ENCODE data around the gene TEX9.

Gene TEX9

GRCh38 chr15:56464893-56465520 is 99.8 kb downstream of the TEX9 start, which contains the start of gene MNS1:
TSS of gene MNS1 (minus strand) at chr15:56465137. CDS start at chr15:56464972, 165 bp downstream.
- H3K4me3 ChIP-seq (replicated peaks; ENCODE audit: low read depth, low read length): peak within 1 kb of the TSS; percentile 64
- DNase-seq (ENCODE audit: extremely low read depth, low read depth): peak; percentile 89
- no peak for TF ChIP-seq CTCF (IDR thresholded peaks at IDR 0.05; ENCODE audit: low read depth, low read length, missing control alignments)

- DNase-seq (ENCODE audit: extremely low read depth, low read depth): no peak
- no peak for TF ChIP-seq CTCF (IDR thresholded peaks at IDR 0.05; ENCODE audit: low read depth, low read length, missing control alignments)
- no peak overlapping the region for H3K4me3 ChIP-seq (replicated peaks; ENCODE audit: low read depth, low read length)
These were observed 102.4 kb downstream of the TEX9 start for GRCh38 chr15:56467616-56468015.

GRCh38 chr15:56468401-56468800 is 103.2 kb downstream of the TEX9 start:
- no peak for DNase-seq (ENCODE audit: extremely low read depth, low read depth)
- peak overlapping the region; percentile 26 for H3K4me3 ChIP-seq (replicated peaks; ENCODE audit: low read depth, low read length)
- no peak for TF ChIP-seq CTCF (IDR thresholded peaks at IDR 0.05; ENCODE audit: low read depth, low read length, missing control alignments)

- DNase-seq (ENCODE audit: extremely low read depth, low read depth): no peak
- H3K4me3 ChIP-seq (replicated peaks; ENCODE audit: low read depth, low read length): no peak overlapping the region
- no peak for TF ChIP-seq CTCF (IDR thresholded peaks at IDR 0.05; ENCODE audit: low read depth, low read length, missing control alignments)
These were observed 104.3 kb downstream of the TEX9 start for GRCh38 chr15:56469483-56469882.

GRCh38 chr15:56471440-56472069 is 106.3 kb downstream of the TEX9 start:
- H3K4me3 ChIP-seq (replicated peaks; ENCODE audit: low read depth, low read length): no peak overlapping the region
- TF ChIP-seq CTCF (IDR thresholded peaks at IDR 0.05; ENCODE audit: low read depth, low read length, missing control alignments): no peak
- DNase-seq (ENCODE audit: extremely low read depth, low read depth): no peak

GRCh38 chr15:56472278-56472677 is 107.1 kb downstream of the TEX9 start:
- no peak overlapping the region for H3K4me3 ChIP-seq (replicated peaks; ENCODE audit: low read depth, low read length)
- TF ChIP-seq CTCF (IDR thresholded peaks at IDR 0.05; ENCODE audit: low read depth, low read length, missing control alignments): no peak
- no peak for DNase-seq (ENCODE audit: extremely low read depth, low read depth)
